HepG2 (cell line): ENCODE data around the gene HNRNPM. TPM values are rescaled to one million over a fixed set of nuclear protein-coding genes. Genes with fewer than 3 reads are reported as not detected.

Experiments used
- ARID3A ChIP-seq: IDR thresholded peaks from 2 replicates; pipeline ENCODE4 v1.6.1; 2012; ENCODE audit warnings: low read depth, low read length, improper control_type of control experiment
- ATF1 ChIP-seq: IDR thresholded peaks from 2 replicates; pipeline ENCODE4 v1.6.1; 2016; ENCODE audit warnings: mild to moderate bottlenecking, control low read depth
- ATF6 ChIP-seq: sonication (generic); formaldehyde crosslinking; conservative IDR thresholded peaks from 2 replicates; pipeline ENCODE4 v1.4.0; 2020; ENCODE audit warnings: missing genetic modification reagents
- CCDC6 ChIP-seq: sonication (generic); formaldehyde crosslinking; IDR thresholded peaks from 2 replicates; pipeline ENCODE4 v1.8.1; 2022; ENCODE audit warnings: mild to moderate bottlenecking, missing genetic modification reagents, moderate library complexity
- FOXO4 ChIP-seq: sonication (generic); formaldehyde crosslinking; conservative IDR thresholded peaks from 2 replicates; pipeline ENCODE4 v1.8.1; 2023; ENCODE audit warnings: missing genetic modification reagents
- GFI1 ChIP-seq: sonication (generic); formaldehyde crosslinking; IDR thresholded peaks from 2 replicates; pipeline ENCODE4 v1.5.0; 2020; ENCODE audit warnings: missing genetic modification reagents, mild to moderate bottlenecking, borderline replicate concordance
- HBP1 ChIP-seq: IDR thresholded peaks from 2 replicates; pipeline ENCODE4 v1.6.1; 2016; ENCODE audit warnings: low read depth, control low read depth
- HOXA3 ChIP-seq: sonication (generic); formaldehyde crosslinking; IDR thresholded peaks from 2 replicates; pipeline ENCODE4 v1.5.0; 2020; ENCODE audit warnings: missing genetic modification reagents
- MYC ChIP-seq: sonication (generic); formaldehyde crosslinking; IDR thresholded peaks from 2 replicates; pipeline ENCODE4 v1.9.0; 2021; ENCODE audit warnings: missing genetic modification reagents, borderline replicate concordance
- POLR2AphosphoS5 ChIP-seq: IDR thresholded peaks from 2 replicates; pipeline ENCODE4 v1.6.1; 2012; ENCODE audit warnings: low read depth, low read length
- RXRB ChIP-seq: IDR thresholded peaks from 2 replicates; pipeline ENCODE4 v1.6.1; 2016; ENCODE audit warnings: borderline replicate concordance, missing genetic modification reagents, missing compliant biosample characterization
- SRSF4 ChIP-seq: fragments of 200-400 bp; formaldehyde crosslinking; IDR thresholded peaks from one replicate; pipeline ENCODE4 v1.6.1; 2018; ENCODE audit warnings: mild to moderate bottlenecking, low read depth, low read length, moderate library complexity; ENCODE audit not compliant: poor library complexity, severe bottlenecking
- TFAP4 ChIP-seq: sonication (generic); IDR thresholded peaks from 2 replicates; pipeline ENCODE4 v1.6.1; 2016; ENCODE audit warnings: low read depth, borderline replicate concordance
- ZC3H13 ChIP-seq: sonication (generic); formaldehyde crosslinking; IDR thresholded peaks from 2 replicates; pipeline ENCODE4 v1.8.1; 2023; ENCODE audit warnings: mild to moderate bottlenecking, missing genetic modification reagents, moderate library complexity
- ZFP36 ChIP-seq: fragments of 150-350 bp; IDR thresholded peaks from 2 replicates; pipeline ENCODE4 v1.6.1; 2018; ENCODE audit warnings: borderline replicate concordance, low read length, low read depth; ENCODE audit not compliant: partially characterized antibody
- ZFX ChIP-seq: sonication (generic); formaldehyde crosslinking; IDR thresholded peaks from 2 replicates; pipeline ENCODE4 v1.4.0; 2020; ENCODE audit warnings: mild to moderate bottlenecking, low read depth, missing genetic modification reagents, moderate library complexity
- ZNF10 ChIP-seq: sonication (generic); formaldehyde crosslinking; IDR thresholded peaks from 2 replicates; pipeline ENCODE4 v1.4.0; 2020; ENCODE audit warnings: mild to moderate bottlenecking, low read depth, missing genetic modification reagents, borderline replicate concordance
- ZNF251 ChIP-seq: sonication (generic); formaldehyde crosslinking; IDR thresholded peaks from 2 replicates; pipeline ENCODE4 v1.9.0; 2021; ENCODE audit warnings: mild to moderate bottlenecking, missing genetic modification reagents
- ZNF335 ChIP-seq: sonication (generic); formaldehyde crosslinking; IDR thresholded peaks from 2 replicates; pipeline ENCODE4 v1.4.0; 2020; ENCODE audit warnings: missing genetic modification reagents
- ZNF33B ChIP-seq: sonication (generic); formaldehyde crosslinking; IDR thresholded peaks from 2 replicates; pipeline ENCODE4 v1.5.1; 2020; ENCODE audit warnings: mild to moderate bottlenecking, missing genetic modification reagents
- ZNF350 ChIP-seq: sonication (generic); formaldehyde crosslinking; IDR thresholded peaks from 2 replicates; pipeline ENCODE4 v1.4.0; 2020; ENCODE audit warnings: mild to moderate bottlenecking, low read depth, missing genetic modification reagents, borderline replicate concordance
- ZNF383 ChIP-seq: sonication (generic); formaldehyde crosslinking; IDR thresholded peaks from 2 replicates; pipeline ENCODE4 v1.4.0; 2020; ENCODE audit warnings: missing genetic modification reagents, mild to moderate bottlenecking, borderline replicate concordance
- ZNF501 ChIP-seq: sonication (generic); formaldehyde crosslinking; IDR thresholded peaks from 2 replicates; pipeline ENCODE4 v1.5.1; 2020; ENCODE audit warnings: mild to moderate bottlenecking, moderate library complexity, missing genetic modification reagents
- ZNF775 ChIP-seq: sonication (generic); formaldehyde crosslinking; IDR thresholded peaks from 2 replicates; pipeline ENCODE4 v1.4.0; 2020; ENCODE audit warnings: missing genetic modification reagents, mild to moderate bottlenecking, moderate library complexity, borderline replicate concordance
- ZNF816 ChIP-seq: sonication (generic); formaldehyde crosslinking; IDR thresholded peaks from 2 replicates; pipeline ENCODE4 v1.8.0; 2022; ENCODE audit warnings: missing genetic modification reagents, mild to moderate bottlenecking, borderline replicate concordance
- polyA plus RNA-seq, 8 experiments: library from polyadenylated mRNA; depleted of rRNA in 3 of 8; stranded (reverse) in 7 of 8; unstranded in 1 of 8; fragments of >200 nt; fragmentation: Illumina TruSeq in 4 of 8; extraction: Trizol in 4 of 8; gene quantifications; 2 replicates each; pipeline versions ENCODE4 v1.2.1 to v1.2.3, GENCODE V29; 2011 to 2016; ENCODE audit warnings: low read depth in 4 of 8, missing spikeins in 1 of 8, mixed read lengths in 1 of 8; ENCODE audit not compliant: insufficient read depth in 1 of 8
- total RNA-seq, 5 experiments: library from RNA; depleted of rRNA; stranded (reverse); fragments of >200 nt; fragmentation: Illumina TruSeq; extraction: Trizol; gene quantifications; 2 replicates each; pipeline ENCODE4 v1.2.3, GENCODE V29; 2016; ENCODE audit warnings: low read depth in 1 of 5

Gene HNRNPM
- total and polyA plus RNA-seq, 2 of the 13 experiments (the other 11 are each of a cell fraction or from before 2014, with no cell fraction given): 56.7 to 102 TPM

GRCh38 chr19:8525401-8525684 is 80.6 kb downstream of the HNRNPM start (continued):
- TF ChIP-seq ZNF816 (no peak), GFI1 (CRISPR knock-in tag) (peak; percentile 17; the same call in 1 of the 2 replicates), HBP1 (CRISPR knock-in tag) (no peak), ZNF501 (CRISPR knock-in tag) (0 out of 2 replicates have a peak, but pooled peaks have one; percentile 41), ZNF383 (no peak), FOXO4 (CRISPR knock-in tag) (no peak), TFAP4 (no peak), ZFX (CRISPR knock-in tag) (no peak), RXRB (CRISPR knock-in tag) (no peak), ZC3H13 (no peak), HOXA3 (no peak), ZFP36 (no peak), SRSF4 (no peak), ZNF33B (CRISPR knock-in tag) (no peak), ZNF10 (no peak), ATF1 (CRISPR knock-in tag) (no peak; the same call in 1 of the 2 replicates), ZNF775 (CRISPR knock-in tag) (no peak), ATF6 (CRISPR knock-in tag) (no peak), CCDC6 (CRISPR knock-in tag) (no peak), ZNF335 (CRISPR knock-in tag) (peak; percentile 2; the same call in 1 of the 2 replicates), ZNF251 (CRISPR knock-in tag) (no peak), POLR2AphosphoS5 (peak; percentile 63; the same call in 1 of the 2 replicates), ZNF350 (no peak), ARID3A (no peak), MYC (CRISPR knock-in tag) (no peak)
